Liver (tissue), 3 donors: ENCODE data around the gene UGT1A8.

Source experiments
- ATF3 ChIP-seq: IDR thresholded peaks from 2 replicates; pipeline ENCODE4 v1.6.1; 2016; ENCODE audit warnings: antibody characterized with exemption
- CTCF ChIP-seq: fragments of 150-350 bp; IDR thresholded peaks from 2 replicates; pipeline ENCODE4 v1.5.1; 2017; ENCODE audit warnings: improper control_type of control experiment, low read depth, low read length; ENCODE audit not compliant: missing input control
- GABPA ChIP-seq, 2 donors: IDR thresholded peaks in 1 of 2; conservative IDR thresholded peaks in 1 of 2; 2 replicates each; pipeline ENCODE4 v1.6.1; 2016; ENCODE audit warnings: antibody characterized with exemption in 2 of 2, mild to moderate bottlenecking in 1 of 2, moderate library complexity in 1 of 2
- MAX ChIP-seq: IDR thresholded peaks from 2 replicates; pipeline ENCODE4 v1.6.1; 2016; ENCODE audit warnings: antibody characterized with exemption
- RAD21 ChIP-seq, 2 donors: IDR thresholded peaks; 2 replicates each; pipeline ENCODE4 v1.6.1; 2016; ENCODE audit warnings: antibody characterized with exemption in 2 of 2, mild to moderate bottlenecking in 2 of 2
- SP1 ChIP-seq: IDR thresholded peaks from 2 replicates; pipeline ENCODE4 v1.6.1; 2018; ENCODE audit warnings: antibody characterized with exemption, mild to moderate bottlenecking
- donor health status: healthy.
- donor health status: healthy.

- TF ChIP-seq MAX (no peak), CTCF (no peak), GABPA (IDR thresholded peaks at IDR 0.05 in 1 of 2, conservative IDR thresholded peaks at IDR 0.05 in 1 of 2) (no peak), RAD21 (IDR thresholded peaks at IDR 0.05) (no peak), ATF3 (no peak), SP1 (no peak)
Observed at GRCh38 chr2:233688341-233688740, 70.9 kb downstream of the UGT1A8 start.
